GM13977 (cell line): Measurements from ENCODE around the gene EIF2B5.

ENCODE experiments used
- DNase-seq: peaks from one replicate; pipeline ENCODE4 v3.0.0; 2012; ENCODE audit warnings: low spot score
- CTCF ChIP-seq: IDR thresholded peaks from 2 replicates; pipeline ENCODE4 v1.5.1; 2012; ENCODE audit warnings: mild to moderate bottlenecking, control low read depth; ENCODE audit not compliant: insufficient read depth; ENCODE audit errors: extremely low read depth, missing control alignments
- in situ Hi-C: fragments of 300-500 bp; cut with MboI; formaldehyde crosslinking; loops from one replicate; pipeline ENCODE4 v1.12.0; 2022; ENCODE audit warnings: low sequenced_read_pairs, low pct_unique_long_range_greater_than_20kb, mixed read lengths, inconsistent platforms; ENCODE audit not compliant: unreplicated experiment

The EIF2B5 gene

DNA sequence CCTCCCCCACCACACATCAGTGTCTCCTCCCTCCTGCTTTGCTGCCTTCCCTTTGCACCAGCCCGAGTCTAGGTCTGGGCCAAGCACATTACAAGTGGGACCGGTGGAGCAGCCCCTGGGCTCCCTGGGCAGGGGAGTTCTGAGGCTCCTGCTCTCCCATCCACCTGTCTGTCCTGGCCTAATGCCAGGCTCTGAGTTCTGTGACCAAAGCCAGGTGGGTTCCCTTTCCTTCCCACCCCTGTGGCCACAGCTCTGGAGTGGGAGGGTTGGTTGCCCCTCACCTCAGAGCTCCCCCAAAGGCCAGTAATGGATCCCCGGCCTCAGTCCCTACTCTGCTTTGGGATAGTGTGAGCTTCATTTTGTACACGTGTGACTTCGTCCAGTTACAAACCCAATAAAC, 48.5 kb downstream of the EIF2B5 start:
- DNase-seq, result no peak
- TF ChIP-seq CTCF, result no peak
- in situ Hi-C loops, result no loop called here

DNA sequence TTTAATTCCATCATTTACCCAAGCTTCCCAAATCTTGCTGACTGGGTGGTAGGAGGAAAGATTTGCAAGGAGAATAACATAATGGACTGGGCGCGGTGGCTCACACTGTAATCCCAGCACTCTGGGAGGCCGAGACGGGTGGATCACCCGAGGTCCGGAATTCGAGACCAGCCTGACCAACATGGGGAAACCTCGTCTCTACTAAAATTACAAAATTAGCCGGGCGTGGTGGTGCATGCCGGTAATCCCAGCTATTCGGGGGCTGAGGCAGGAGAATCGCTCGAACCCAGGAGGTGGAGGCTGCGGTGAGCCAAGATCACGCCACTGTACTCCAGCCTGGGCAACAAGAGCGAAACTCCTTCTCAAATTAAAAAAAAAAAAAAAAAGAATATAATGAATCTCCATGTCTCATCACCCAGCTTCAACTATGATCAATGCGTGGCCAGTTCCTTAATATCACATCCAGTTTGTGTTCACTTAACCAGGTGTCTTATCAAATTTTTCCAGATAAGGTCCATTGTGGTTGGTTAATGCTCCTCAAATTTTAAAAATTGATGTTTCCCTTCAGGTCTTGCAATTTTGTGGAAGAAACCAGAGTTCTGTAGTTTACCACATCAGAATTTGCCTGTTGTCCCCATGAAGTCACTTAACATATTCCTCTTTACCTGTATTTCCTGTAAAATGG, 49.5 kb downstream of the EIF2B5 start:
- in situ Hi-C loops, result no loop called here
- TF ChIP-seq CTCF, result no peak
- no peak for DNase-seq

DNA sequence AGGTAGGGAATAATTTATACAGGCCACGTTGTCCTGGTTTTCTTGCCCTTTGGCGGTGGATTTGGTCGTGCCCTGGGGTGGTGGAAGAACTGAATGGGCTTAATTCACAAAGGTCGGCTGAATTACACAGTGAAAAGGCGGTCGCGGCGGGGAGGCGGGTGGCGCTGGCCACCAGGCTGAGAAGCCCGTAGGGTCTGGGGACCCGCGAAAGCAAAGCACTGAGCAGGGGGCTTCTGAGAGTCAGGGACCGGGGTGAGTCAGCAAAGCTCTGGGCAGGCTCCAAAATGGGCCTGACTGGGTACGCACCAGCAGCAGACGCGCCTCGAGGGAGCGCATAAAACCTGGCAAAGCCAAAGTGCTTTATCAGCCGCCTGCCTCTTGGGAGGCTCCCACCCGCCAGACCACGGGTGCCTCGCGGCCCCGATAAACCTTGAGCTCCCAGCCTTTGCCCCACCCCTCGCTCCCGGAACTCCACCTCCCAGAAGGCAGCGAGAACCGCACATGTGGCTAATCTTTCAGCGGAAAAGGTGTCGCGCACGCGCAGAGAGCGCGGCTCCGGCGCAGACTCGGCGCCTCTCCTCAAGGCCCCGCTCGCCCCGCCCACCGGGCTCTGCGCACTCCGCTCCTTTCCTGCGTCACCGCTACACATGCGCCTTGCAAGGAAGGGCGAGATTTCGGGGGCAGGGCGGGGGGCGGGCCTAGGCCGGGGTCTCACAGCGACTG, 50.5 kb downstream of the EIF2B5 start:
- peak; percentile 98 for DNase-seq
- no peak for TF ChIP-seq CTCF
- in situ Hi-C loops, result no loop called here

- no peak for TF ChIP-seq CTCF
- in situ Hi-C loops, result no loop called here
- DNase-seq, result no peak
Measured at GRCh38 chr3:184186184-184186901, 51.2 kb downstream of the EIF2B5 start, which contains the start of gene ABCF3. TSS of gene ABCF3 (plus strand) at chr3:184186199. CDS start at chr3:184186208, 9 bp downstream.

DNA sequence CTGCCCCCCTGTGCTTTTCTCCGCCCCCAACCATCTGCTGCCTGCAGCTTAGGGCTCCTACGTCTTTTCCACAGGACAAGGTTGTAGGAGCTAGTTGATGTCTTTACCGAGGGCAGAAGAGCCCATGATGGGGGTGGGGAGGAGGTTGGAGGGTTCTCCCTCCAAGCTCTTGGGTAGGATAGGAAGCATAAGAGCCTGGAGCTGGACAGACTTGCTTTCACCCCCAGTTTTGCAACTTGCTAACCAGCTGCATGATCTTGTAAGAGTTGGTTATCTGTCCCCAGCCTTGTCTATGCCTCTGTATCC, 51.7 kb downstream of the EIF2B5 start:
- no peak for DNase-seq
- no peak for TF ChIP-seq CTCF
- in situ Hi-C loops, result no loop called here

DNA sequence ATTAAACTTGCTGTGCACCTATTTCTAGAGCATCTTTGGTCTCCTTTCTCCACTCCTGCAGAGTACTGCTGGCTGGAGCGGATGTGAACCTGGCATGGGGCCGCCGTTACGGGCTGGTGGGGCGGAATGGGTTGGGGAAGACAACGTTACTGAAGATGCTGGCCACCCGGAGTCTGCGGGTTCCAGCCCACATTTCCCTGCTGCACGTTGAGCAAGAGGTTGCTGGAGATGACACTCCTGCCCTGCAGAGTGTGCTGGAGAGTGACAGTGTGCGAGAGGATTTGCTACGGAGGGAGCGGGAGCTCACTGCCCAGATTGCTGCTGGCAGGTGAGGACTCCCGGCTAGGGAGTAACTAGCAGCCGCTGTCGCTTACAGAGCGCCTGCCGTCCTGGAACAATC, 52.9 kb downstream of the EIF2B5 start:
- TF ChIP-seq CTCF, result no peak
- no peak for DNase-seq
- in situ Hi-C loops, result no loop called here
